NB4 (cell line): Measurements from ENCODE around the gene EPPIN.
A peak's percentile ranks its signal among the peaks of the same experiment; 100 is the strongest.

ENCODE experiments used
- DNase-seq: peaks from one replicate; pipeline ENCODE4 v3.0.0; 2010; ENCODE audit warnings: low read depth
- H3K4me3 ChIP-seq: one replicate; pipeline ENCODE4 v1.5.1; 2011; ENCODE audit warnings: mild to moderate bottlenecking, low read depth, low read length, moderate library complexity
- CTCF ChIP-seq: IDR thresholded peaks from one replicate; pipeline ENCODE4 v1.5.1; 2012; ENCODE audit warnings: low read depth, low read length
- MAX ChIP-seq: IDR thresholded peaks from 2 replicates; pipeline ENCODE4 v1.6.1; 2011; ENCODE audit warnings: low read depth, low read length
- MYC ChIP-seq: IDR thresholded peaks from 2 replicates; pipeline ENCODE4 v1.6.1; 2011; ENCODE audit warnings: low read depth, low read length
- POLR2A ChIP-seq: IDR thresholded peaks from 2 replicates; pipeline ENCODE4 v1.6.1; 2011; ENCODE audit warnings: mild to moderate bottlenecking; ENCODE audit not compliant: insufficient read length; ENCODE audit errors: extremely low read depth

The EPPIN gene

GRCh38 chr20:45550765-45551164 lies 3.6 kb upstream of the EPPIN start:
- DNase-seq: no peak
- no peak overlapping the region for H3K4me3 ChIP-seq
- no peak for TF ChIP-seq MAX
- TF ChIP-seq POLR2A: no peak
- no peak for TF ChIP-seq MYC
- TF ChIP-seq CTCF: no peak

- no peak for DNase-seq
- no peak overlapping the region for H3K4me3 ChIP-seq
- TF ChIP-seq MAX: no peak
- TF ChIP-seq POLR2A: no peak
- TF ChIP-seq CTCF: no peak
- TF ChIP-seq MYC: no peak
These were observed 1.2 kb upstream of the EPPIN start for GRCh38 chr20:45548410-45548809.

- DNase-seq: peak; percentile 48
These were observed 1.3 kb downstream of the EPPIN start for GRCh38 chr20:45545754-45546453.

GRCh38 chr20:45545351-45545750 lies 1.9 kb downstream of the EPPIN start:
- TF ChIP-seq MAX (no peak), POLR2A (no peak), MYC (no peak), CTCF (no peak)
- no peak overlapping the region for H3K4me3 ChIP-seq
- no peak for DNase-seq

More at GRCh38 chr20:45545754-45546453, 1.3 kb downstream of the EPPIN start:
- no peak for TF ChIP-seq POLR2A
- no peak for TF ChIP-seq MAX
- no peak for TF ChIP-seq MYC
- no peak for TF ChIP-seq CTCF
- H3K4me3 ChIP-seq: no peak overlapping the region

GRCh38 chr20:45539382-45539781 lies 7.8 kb downstream of the EPPIN start, which contains the start of gene WFDC6:
TSS of gene WFDC6 (minus strand) at chr20:45539482. CDS start at chr20:45539407, 75 bp downstream.
- no peak within 1 kb of the TSS for H3K4me3 ChIP-seq
- DNase-seq: no peak
- TF ChIP-seq CTCF: no peak
- no peak for TF ChIP-seq MYC
- no peak for TF ChIP-seq MAX
- TF ChIP-seq POLR2A: no peak
